ENCODE measurements around the gene GGCT. TPM values are rescaled to one million over a fixed set of nuclear protein-coding genes. Genes with fewer than 3 reads are reported as not detected.
A peak's percentile ranks its signal among the peaks of the same experiment; 100 is the strongest.
"Not testable (repeated sequence)": the region's sequence is repeated elsewhere in the genome, so short reads cannot be mapped to it uniquely, and the experiment has no call there.

Gene GGCT, protein sequence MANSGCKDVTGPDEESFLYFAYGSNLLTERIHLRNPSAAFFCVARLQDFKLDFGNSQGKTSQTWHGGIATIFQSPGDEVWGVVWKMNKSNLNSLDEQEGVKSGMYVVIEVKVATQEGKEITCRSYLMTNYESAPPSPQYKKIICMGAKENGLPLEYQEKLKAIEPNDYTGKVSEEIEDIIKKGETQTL
- polyA plus RNA-seq (2013, experiment 1 of 2) = 69.9 TPM
- 69.5 TPM for polyA plus RNA-seq (2013, experiment 2 of 2)

GRCh38 chr7:30504301-30505173 is at the start of gene GGCT:
GGCT (minus strand) TSS chr7:30504829; CDS start chr7:30504709, 120 bp downstream.
- H3K9ac ChIP-seq (ENCODE audit: low read depth, low read length) = peak within 1 kb of the TSS; percentile 92
- H3K36me3 ChIP-seq (ENCODE audit: insufficient read depth, low read length) = peaks cover 25% of the 10 kb centered on the region
- 0 out of 2 replicates have a peak, but pooled peaks cover 8% of the 10 kb centered on the region for H3K4me1 ChIP-seq (ENCODE audit: insufficient read depth, low read length)
- peak within 1 kb of the TSS; percentile 79 for H3K4me3 ChIP-seq (ENCODE audit: low read length)
- H3K27me3 ChIP-seq (ENCODE audit: insufficient read depth, low read length) = no peaks in the 10 kb centered on the region
- H3K9me3 ChIP-seq (ENCODE audit: insufficient read depth, low read depth, low read length) = no peaks in the 10 kb centered on the region
- 2% methylated on average over 64 of the region's 64 CpGs for WGBS
- peak within 1 kb of the TSS; percentile 59 for H3K27ac ChIP-seq (ENCODE audit: low read depth, low read length)

- 90% methylated on average over 3 of the region's 3 CpGs for WGBS
- Histone ChIP-seq H3K27me3 (ENCODE audit: insufficient read depth, low read length) (no peaks in the 10 kb centered on the region), H3K36me3 (ENCODE audit: insufficient read depth, low read length) (no peaks in the 10 kb centered on the region), H3K27ac (ENCODE audit: low read depth, low read length) (no peak overlapping the region), H3K4me3 (ENCODE audit: low read length) (no peak overlapping the region), H3K9me3 (ENCODE audit: insufficient read depth, low read depth, low read length) (no peaks in the 10 kb centered on the region), H3K4me1 (ENCODE audit: insufficient read depth, low read length) (peaks cover 28% of the 10 kb centered on the region), H3K9ac (ENCODE audit: low read depth, low read length) (no peak overlapping the region)
Observed at GRCh38 chr7:30553546-30553945, 48.9 kb upstream of the GGCT start.

GRCh38 chr7:30553141-30553540 is 48.5 kb upstream of the GGCT start:
- Histone ChIP-seq H3K4me3 (ENCODE audit: low read length) (no peak overlapping the region), H3K27ac (ENCODE audit: low read depth, low read length) (no peak overlapping the region), H3K9me3 (ENCODE audit: insufficient read depth, low read depth, low read length) (no peaks in the 10 kb centered on the region), H3K4me1 (ENCODE audit: insufficient read depth, low read length) (peaks cover 28% of the 10 kb centered on the region), H3K27me3 (ENCODE audit: insufficient read depth, low read length) (no peaks in the 10 kb centered on the region), H3K36me3 (ENCODE audit: insufficient read depth, low read length) (no peaks in the 10 kb centered on the region), H3K9ac (ENCODE audit: low read depth, low read length) (no peak overlapping the region)

GRCh38 chr7:30552330-30552729 is 47.7 kb upstream of the GGCT start:
- Histone ChIP-seq H3K27ac (ENCODE audit: low read depth, low read length) (no peak overlapping the region), H3K27me3 (ENCODE audit: insufficient read depth, low read length) (no peaks in the 10 kb centered on the region; the same call in 1 of the 2 replicates), H3K4me1 (ENCODE audit: insufficient read depth, low read length) (peaks cover 27% of the 10 kb centered on the region), H3K4me3 (ENCODE audit: low read length) (no peak overlapping the region), H3K36me3 (ENCODE audit: insufficient read depth, low read length) (no peaks in the 10 kb centered on the region), H3K9ac (ENCODE audit: low read depth, low read length) (no peak overlapping the region), H3K9me3 (ENCODE audit: insufficient read depth, low read depth, low read length) (no peaks in the 10 kb centered on the region)
- no CpG with 5 or more reads among the region's 1 CpG for WGBS

DNA sequence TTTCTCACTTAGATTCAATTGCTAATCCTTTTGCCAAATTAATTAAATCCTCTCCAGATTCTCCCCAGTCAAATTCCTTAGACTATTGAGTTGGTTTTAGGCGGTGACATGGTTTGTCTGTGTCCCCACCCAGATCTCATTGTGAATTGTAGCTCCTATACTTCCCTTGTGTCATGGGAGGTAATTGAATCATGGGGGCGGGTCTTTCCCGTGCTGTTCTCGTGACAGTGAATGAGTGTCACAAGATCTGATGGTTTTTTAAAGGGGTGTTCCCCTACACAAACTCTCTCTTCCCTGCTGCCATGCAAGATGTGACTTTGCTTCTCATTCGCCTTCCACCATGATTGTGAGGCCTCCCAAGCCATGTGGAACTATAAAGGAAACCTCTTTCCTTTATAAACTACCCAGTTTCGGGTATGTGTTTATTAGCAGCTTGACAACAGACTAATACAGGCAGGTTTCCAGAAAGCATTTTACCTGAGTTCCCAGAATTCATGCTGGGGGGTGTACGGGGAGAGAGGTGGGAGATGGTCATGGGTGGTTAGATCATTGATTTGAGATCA is 45.4 kb upstream of the GGCT start:
- H3K27me3 ChIP-seq (ENCODE audit: insufficient read depth, low read length) = no peaks in the 10 kb centered on the region; the same call in 1 of the 2 replicates
- no peaks in the 10 kb centered on the region for H3K36me3 ChIP-seq (ENCODE audit: insufficient read depth, low read length)
- peaks cover 15% of the 10 kb centered on the region for H3K4me1 ChIP-seq (ENCODE audit: insufficient read depth, low read length)
- WGBS = 76% methylated on average over 6 of the region's 7 CpGs
- H3K9ac ChIP-seq (ENCODE audit: low read depth, low read length) = no peak overlapping the region
- H3K27ac ChIP-seq (ENCODE audit: low read depth, low read length) = no peak overlapping the region
- no peaks in the 10 kb centered on the region for H3K9me3 ChIP-seq (ENCODE audit: insufficient read depth, low read depth, low read length)
- H3K4me3 ChIP-seq (ENCODE audit: low read length) = no peak overlapping the region

GRCh38 chr7:30548845-30549244 is 44.2 kb upstream of the GGCT start:
- Histone ChIP-seq H3K9me3 (ENCODE audit: insufficient read depth, low read depth, low read length) (no peaks in the 10 kb centered on the region), H3K9ac (ENCODE audit: low read depth, low read length) (peak overlapping the region; percentile 28; the same call in 1 of the 2 replicates), H3K4me1 (ENCODE audit: insufficient read depth, low read length) (peaks cover 15% of the 10 kb centered on the region), H3K27ac (ENCODE audit: low read depth, low read length) (peak overlapping the region; percentile 3; the same call in 1 of the 2 replicates), H3K4me3 (ENCODE audit: low read length) (peak overlapping the region; percentile 2; the same call in 1 of the 2 replicates), H3K36me3 (ENCODE audit: insufficient read depth, low read length) (no peaks in the 10 kb centered on the region), H3K27me3 (ENCODE audit: insufficient read depth, low read length) (no peaks in the 10 kb centered on the region; the same call in 1 of the 2 replicates)
- 13% methylated on average over 6 of the region's 6 CpGs for WGBS

- Histone ChIP-seq H3K27me3 (ENCODE audit: insufficient read depth, low read length) (no peaks in the 10 kb centered on the region; the same call in 1 of the 2 replicates), H3K27ac (ENCODE audit: low read depth, low read length) (no peak overlapping the region), H3K9ac (ENCODE audit: low read depth, low read length) (no peak overlapping the region), H3K36me3 (ENCODE audit: insufficient read depth, low read length) (no peaks in the 10 kb centered on the region), H3K9me3 (ENCODE audit: insufficient read depth, low read depth, low read length) (no peaks in the 10 kb centered on the region), H3K4me1 (ENCODE audit: insufficient read depth, low read length) (peaks cover 15% of the 10 kb centered on the region), H3K4me3 (ENCODE audit: low read length) (no peak overlapping the region)
- 90% methylated on average over 4 of the region's 4 CpGs for WGBS
Observed at GRCh38 chr7:30546596-30546995, 42.0 kb upstream of the GGCT start.

DNA sequence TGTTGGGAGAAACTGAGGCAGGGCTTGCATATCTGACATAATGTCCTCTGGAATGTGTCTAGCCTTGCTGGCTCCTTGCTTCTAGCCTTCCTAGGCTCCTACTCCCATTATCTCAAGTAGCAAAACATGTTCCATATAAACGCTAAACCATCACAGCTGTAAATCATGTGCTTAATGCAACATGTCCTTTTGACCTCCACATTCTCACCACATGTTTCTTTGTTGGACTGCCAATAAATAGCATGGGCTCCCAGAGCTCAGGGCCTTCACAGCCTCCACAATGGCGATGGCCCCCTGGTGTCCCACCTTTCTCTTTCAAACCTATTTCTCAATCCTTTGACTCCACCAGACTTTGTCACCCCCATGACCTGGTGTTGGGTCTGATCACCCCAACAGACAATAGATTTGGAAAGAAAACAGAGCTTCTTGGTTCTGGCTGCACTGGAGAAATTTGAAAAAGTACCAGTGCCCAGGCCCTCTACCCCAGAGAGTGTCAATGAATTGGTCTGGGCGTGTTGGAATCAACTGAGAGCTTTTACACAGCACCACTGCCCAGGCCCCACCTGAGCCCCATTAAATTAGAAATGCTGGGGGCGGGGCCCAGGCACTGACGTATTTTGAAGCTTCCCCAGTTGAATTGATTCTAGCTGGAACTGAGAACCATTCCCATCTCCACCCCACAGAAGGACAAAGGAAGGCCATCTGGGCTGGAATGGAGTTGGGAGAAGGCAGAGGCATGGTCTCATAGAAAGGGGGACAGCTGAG is 41.3 kb upstream of the GGCT start:
- no peaks in the 10 kb centered on the region for H3K9me3 ChIP-seq (ENCODE audit: insufficient read depth, low read depth, low read length)
- H3K4me1 ChIP-seq (ENCODE audit: insufficient read depth, low read length) = peaks cover 15% of the 10 kb centered on the region
- H3K9ac ChIP-seq (ENCODE audit: low read depth, low read length) = no peak overlapping the region
- H3K4me3 ChIP-seq (ENCODE audit: low read length) = no peak overlapping the region
- WGBS = 81% methylated on average over 5 of the region's 5 CpGs
- no peaks in the 10 kb centered on the region; the same call in 1 of the 2 replicates for H3K27me3 ChIP-seq (ENCODE audit: insufficient read depth, low read length)
- no peaks in the 10 kb centered on the region for H3K36me3 ChIP-seq (ENCODE audit: insufficient read depth, low read length)
- H3K27ac ChIP-seq (ENCODE audit: low read depth, low read length) = no peak overlapping the region

DNA sequence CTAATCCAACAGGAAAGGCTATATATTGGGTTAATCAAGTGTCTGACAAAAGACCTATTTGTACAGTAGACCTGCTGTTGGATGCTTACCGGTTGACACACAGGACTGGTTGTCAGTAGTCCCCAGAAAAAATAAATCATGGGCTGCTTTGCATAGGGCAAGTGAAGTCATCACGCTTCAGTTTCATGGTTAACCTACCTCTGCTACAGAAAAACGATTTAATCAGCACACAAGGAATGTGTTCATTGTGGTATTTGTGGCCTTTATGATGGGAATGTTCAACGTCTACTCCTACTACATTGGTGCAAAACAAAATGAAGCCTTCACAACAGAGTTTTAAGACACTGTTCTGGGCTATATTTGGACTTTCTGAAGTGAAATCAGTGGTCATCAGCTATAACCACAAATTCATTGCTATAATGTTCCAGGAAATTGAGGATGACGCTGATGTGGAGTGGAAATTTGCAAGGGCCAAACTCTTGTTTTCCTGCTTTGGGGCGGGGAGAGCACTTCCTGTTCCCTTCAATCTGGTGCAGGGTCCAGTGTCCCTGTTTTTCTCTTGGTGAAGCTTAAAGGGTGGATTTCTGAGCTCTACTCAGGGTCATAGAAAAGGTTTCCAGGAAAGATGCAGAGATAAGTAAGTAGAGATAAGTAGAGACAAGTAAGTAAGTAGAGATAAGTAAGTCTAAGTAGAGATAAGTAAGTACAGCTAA is 39.3 kb upstream of the GGCT start:
- Histone ChIP-seq H3K4me1 (ENCODE audit: insufficient read depth, low read length) (peaks cover 1% of the 10 kb centered on the region), H3K4me3 (ENCODE audit: low read length) (no peak overlapping the region), H3K9ac (ENCODE audit: low read depth, low read length) (no peak overlapping the region), H3K27me3 (ENCODE audit: insufficient read depth, low read length) (no peaks in the 10 kb centered on the region; the same call in 1 of the 2 replicates), H3K27ac (ENCODE audit: low read depth, low read length) (no peak overlapping the region), H3K9me3 (ENCODE audit: insufficient read depth, low read depth, low read length) (no peaks in the 10 kb centered on the region), H3K36me3 (ENCODE audit: insufficient read depth, low read length) (no peaks in the 10 kb centered on the region)
- 81% methylated on average over 6 of the region's 6 CpGs for WGBS

- H3K36me3 ChIP-seq (ENCODE audit: insufficient read depth, low read length) = not testable (repeated sequence)
Observed at GRCh38 chr7:30543115-30543514, 38.5 kb upstream of the GGCT start.

More at GRCh38 chr7:30543115-30543514, 38.5 kb upstream of the GGCT start:
- 93% methylated on average over 4 of the region's 4 CpGs for WGBS
- not testable (repeated sequence) for H3K9ac ChIP-seq (ENCODE audit: low read depth, low read length); H3K27ac ChIP-seq (ENCODE audit: low read depth, low read length); H3K27me3 ChIP-seq (ENCODE audit: insufficient read depth, low read length); H3K4me3 ChIP-seq (ENCODE audit: low read length); H3K4me1 ChIP-seq (ENCODE audit: insufficient read depth, low read length); H3K9me3 ChIP-seq (ENCODE audit: insufficient read depth, low read depth, low read length)

Data from HUES64 (cell line).